HG02870 (cell line): Measurements from ENCODE around the gene GBA3.

Experiments
- ATAC-seq: cut with Tn5 transposase; IDR thresholded peaks from one replicate; pipeline ENCODE4 v1.9.1; 2021; ENCODE audit warnings: mild to moderate bottlenecking, moderate library complexity; ENCODE audit not compliant: unreplicated experiment

GBA3 gene

GRCh38 chr4:22692736-22693135 lies at the start of gene GBA3:
Gene GBA3, plus strand, starts transcription at chr4:22692937.
- ATAC-seq: no peak

- no peak for ATAC-seq
These were observed 48.8 kb upstream of the GBA3 start for GRCh38 chr4:22643952-22644351.

- no peak for ATAC-seq
These were observed 47.1 kb upstream of the GBA3 start for GRCh38 chr4:22645481-22646182.

- ATAC-seq: no peak
These were observed 43.7 kb upstream of the GBA3 start for GRCh38 chr4:22648996-22649395.

GRCh38 chr4:22650771-22651170 lies 42.0 kb upstream of the GBA3 start:
- no peak for ATAC-seq

GRCh38 chr4:22653752-22654151 lies 39.0 kb upstream of the GBA3 start:
- no peak for ATAC-seq

DNA sequence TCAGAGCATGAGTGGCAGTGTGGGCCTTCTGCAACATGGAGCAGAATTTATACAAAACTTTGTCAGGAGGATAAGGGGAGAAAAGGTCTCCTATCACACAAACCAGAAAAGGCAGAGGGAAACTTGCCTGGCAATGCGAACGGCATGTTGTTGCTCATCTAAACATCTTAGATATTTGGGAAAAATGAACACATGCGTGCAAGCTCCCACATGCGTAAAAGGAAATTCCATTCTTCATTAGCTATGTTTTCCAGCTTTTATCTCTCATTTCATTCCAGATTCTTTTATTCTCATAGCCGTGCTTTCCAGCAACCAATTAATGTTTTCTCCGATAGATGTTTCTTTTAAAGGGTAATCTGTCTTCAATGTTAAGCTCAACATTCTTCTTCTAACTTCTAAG lies 31.3 kb upstream of the GBA3 start:
- no peak for ATAC-seq

DNA sequence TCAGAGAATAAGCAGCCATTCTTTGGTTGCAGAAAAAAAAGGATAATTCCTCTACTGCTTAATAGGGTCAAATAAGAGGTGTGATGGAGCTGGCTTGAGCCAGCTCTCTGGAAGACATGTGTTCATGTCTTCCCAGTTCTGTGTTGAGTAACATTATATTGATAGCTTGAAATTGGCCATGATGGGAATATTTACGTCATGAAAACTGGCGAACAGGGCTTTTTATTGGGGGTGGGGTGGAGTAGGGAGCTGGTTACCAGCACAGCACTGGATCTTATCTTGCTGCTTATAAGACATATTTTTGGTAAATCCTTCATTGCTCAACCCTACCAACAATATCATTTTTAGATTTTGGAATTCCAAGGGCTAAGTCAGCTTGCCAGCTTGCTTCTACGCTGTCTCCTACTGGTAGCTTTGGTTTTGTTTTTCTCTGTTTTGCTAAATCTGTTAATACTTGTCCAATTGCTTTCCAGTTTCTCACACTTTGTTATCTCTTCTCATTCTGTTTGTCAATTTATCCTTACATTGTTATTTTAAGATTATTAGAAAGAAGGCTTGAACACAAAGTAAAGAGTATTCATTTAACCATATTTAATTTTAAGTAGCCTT lies 25.3 kb upstream of the GBA3 start:
- no peak for ATAC-seq

DNA sequence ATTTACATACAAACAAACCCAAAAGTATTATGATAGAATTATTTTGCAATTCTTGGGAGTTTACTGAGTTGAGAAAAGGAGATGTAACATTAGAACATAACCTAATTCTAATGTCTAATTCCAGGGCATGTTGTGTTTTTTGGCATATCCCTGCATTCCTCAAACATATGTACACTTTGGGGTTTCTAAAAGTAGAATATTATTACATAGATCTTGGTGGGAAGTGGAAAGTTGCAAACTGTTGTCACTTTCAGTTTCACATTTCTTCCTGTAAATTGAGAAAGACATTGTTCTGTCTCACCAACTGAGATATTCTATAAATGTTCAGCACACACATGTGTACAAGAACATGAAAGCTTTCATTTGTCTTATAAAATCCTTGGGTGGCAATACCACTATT lies 24.4 kb upstream of the GBA3 start:
- ATAC-seq: no peak

DNA sequence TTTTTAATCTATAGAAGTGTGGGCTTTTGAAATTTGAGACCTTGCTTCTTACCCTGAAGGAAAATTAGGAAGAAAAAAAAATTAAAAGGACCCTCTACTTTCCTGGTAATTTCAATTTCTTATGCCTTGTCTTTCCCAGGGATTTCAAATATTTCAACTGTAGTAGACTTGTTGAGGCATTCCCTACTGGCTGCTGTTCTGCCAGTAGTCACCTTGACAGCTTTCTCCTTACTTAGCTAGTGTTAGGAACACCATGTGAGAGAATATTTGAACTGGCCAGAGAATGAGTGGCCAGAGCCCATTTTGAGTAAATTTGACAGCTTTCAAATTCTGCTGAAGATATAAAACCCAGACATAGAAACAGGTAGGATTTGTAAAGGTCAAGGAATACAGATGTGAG lies 24.0 kb upstream of the GBA3 start:
- no peak for ATAC-seq

- no peak for ATAC-seq
These were observed 21.8 kb upstream of the GBA3 start for GRCh38 chr4:22670956-22671355.

DNA sequence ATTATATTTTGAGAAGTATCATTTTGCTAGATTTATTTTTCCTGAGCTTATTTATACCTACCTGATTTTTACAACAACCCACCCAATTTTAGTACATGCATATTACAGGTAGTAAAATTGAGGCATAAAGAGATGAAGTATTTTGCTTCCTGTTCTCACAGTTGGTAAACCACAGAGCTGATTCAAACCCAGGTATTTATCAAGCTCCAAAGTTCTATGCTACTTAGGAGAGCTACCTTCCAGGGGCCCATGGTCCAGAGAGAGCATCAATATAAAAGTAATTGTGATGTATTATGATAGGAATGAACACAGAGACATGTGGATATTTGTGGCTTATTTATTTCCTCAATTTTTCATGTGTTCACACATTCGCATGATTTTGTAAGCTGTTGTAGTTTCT lies 20.2 kb upstream of the GBA3 start:
- no peak for ATAC-seq

GRCh38 chr4:22672944-22673343 lies 19.8 kb upstream of the GBA3 start:
- ATAC-seq: no peak

DNA sequence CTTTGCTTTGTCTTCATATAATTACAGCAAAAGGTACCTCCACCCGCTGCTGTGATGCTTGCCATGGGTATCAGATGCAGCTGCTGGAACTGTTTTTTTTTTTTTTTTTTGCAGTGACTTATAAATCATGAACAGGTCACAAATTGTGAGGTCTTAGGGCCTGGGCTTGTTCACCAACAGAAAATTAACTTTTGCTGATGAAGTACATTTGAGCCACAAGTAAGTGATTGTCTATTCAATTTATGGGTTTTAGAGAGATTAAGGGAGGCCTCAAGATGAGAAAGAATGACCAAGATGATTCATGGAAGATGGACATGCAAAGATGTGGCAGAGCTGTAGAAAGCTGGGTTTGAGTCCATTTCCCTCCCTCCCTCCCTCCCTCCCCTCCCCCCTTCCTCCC lies 18.0 kb upstream of the GBA3 start:
- ATAC-seq: no peak

GRCh38 chr4:22676063-22676462 lies 16.7 kb upstream of the GBA3 start:
- ATAC-seq: no peak

DNA sequence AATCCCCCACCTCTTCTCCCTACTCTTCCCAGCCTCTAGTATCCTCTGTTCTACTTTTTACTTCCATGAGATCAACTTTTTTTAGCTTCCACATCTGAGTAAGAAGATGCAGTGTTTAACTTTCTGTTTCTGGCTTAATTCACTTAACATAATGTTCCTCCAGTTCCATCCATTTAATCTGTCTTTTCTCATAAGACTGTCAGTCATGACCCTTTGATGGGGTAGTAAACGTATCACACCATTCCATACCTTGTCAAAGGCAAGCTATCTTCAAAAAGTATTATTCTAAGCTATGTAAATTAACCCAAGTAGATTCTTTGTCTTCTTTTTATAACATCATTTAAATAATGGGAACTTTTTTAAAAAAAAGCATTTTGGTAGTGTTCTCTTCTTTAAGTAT lies 15.0 kb upstream of the GBA3 start:
- no peak for ATAC-seq

DNA sequence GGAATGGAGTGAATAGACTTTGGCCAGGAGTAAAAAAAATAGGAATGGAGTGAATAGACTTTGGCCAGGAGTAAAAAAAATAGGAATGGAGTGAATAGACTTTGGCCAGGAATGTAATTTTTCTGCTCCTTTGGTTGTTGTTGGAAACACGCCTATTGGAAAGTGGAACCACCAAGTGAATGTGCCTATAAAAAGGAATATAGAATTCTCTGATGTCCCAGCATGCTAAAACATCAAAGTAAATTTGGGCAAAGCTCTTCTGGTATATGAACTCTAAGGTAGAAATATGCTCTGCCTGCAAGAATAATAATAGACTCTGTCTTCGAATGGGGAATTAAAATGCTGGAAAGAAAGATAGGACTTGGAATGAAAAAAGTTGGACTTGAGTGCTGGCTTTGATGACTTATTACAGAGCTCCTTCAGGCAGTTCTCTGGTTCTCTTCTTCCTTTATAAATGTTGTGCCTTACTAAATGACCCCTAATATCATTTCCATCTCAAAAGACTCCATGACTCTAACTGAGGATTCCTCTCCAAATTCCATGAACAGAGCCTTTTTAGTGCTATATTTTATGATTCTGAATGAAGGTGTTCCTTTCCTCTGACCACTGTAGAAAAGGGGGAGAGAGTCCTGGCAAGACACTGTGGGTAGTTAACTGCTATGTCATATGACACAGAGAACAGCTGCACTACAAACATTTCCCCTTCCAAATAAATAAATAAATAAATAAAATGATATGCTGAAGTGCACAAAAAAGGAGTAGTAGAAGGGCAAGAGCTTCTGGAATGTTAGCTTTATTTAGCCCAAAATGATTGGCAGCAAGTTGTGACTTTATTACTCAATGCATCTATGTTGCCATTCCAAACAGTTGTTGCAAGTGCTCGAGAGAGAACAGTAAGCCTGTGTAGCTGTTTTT lies 13.5 kb upstream of the GBA3 start:
- no peak for ATAC-seq

- ATAC-seq: no peak
These were observed 12.6 kb upstream of the GBA3 start for GRCh38 chr4:22680065-22680642.

DNA sequence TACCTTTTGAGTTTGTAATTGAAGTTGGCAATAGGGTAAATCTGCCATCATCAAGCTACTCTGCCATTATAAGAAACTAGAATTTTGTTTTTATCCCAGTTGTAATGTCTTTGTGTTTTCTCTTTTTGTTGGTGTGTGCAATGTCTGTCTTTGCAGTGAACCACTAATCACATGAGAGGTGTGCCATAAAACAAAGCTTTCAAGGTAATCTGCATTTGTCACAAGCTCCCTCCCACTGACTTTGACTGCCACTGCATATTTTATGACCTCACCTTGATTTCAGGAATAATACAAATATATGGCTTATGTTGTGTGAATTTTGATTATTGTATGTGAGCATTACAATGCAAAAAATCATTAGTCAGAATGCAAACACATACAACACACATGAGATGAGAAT lies 9.0 kb upstream of the GBA3 start:
- no peak for ATAC-seq

- ATAC-seq: no peak
These were observed 6.6 kb upstream of the GBA3 start for GRCh38 chr4:22686141-22686540.

DNA sequence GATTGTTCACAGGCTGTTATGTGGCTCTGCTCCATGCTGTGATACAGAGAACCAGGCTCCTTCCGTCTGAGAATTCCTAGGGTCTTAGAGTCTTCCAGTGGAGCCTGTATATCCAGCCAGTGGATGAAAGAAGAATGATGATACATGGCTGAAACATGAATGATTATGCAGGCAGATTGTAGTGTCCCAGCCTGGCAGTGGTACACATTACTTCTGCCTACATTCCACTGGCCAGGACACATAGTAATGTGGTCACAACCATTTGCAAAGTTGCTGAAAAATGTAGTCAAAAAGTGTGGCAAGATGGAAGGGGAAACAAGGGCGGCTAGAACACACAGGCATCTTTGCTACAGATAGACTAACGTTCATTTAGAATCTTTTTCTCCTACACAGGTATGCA lies 4.5 kb upstream of the GBA3 start:
- ATAC-seq: no peak

- ATAC-seq: no peak
These were observed 3.3 kb upstream of the GBA3 start for GRCh38 chr4:22689428-22689827.
